Heart right ventricle (tissue), 16 donors: ENCODE data around the gene MSANTD3. TPM values are rescaled to one million over a fixed set of nuclear protein-coding genes. Genes with fewer than 3 reads are reported as not detected.

Experiments used
- ATAC-seq, 8 donors: fragments of 200-7000 bp; cut with Tn5 transposase; one replicate each; pipeline ENCODE4 v1.9.1; 2020; ENCODE audit warnings: mild to moderate bottlenecking in 8 of 8, moderate library complexity in 8 of 8, moderate number of reproducible peaks in 1 of 8
- DNase-seq, 2 donors: peaks; one replicate each; pipeline ENCODE4 v3.0.0-alpha.2; 2020
- H3K27ac ChIP-seq, 10 donors: fragments of 200-600 bp; sonication (generic) in 2 of 10; one replicate each; pipeline versions ENCODE4 v1.5.0 to v1.8.0; 2020 to 2022; ENCODE audit warnings: mild to moderate bottlenecking in 3 of 10
- H3K27me3 ChIP-seq, 7 donors: fragments of 200-600 bp; one replicate each; pipeline ENCODE4 v1.8.0; 2021 to 2022; ENCODE audit warnings: mild to moderate bottlenecking in 2 of 7
- H3K36me3 ChIP-seq, 9 donors: fragments of 200-600 bp; sonication (generic) in 1 of 9; one replicate each; pipeline versions ENCODE4 v1.5.0 to v1.8.0; 2020 to 2022; ENCODE audit warnings: mild to moderate bottlenecking in 2 of 9
- H3K4me1 ChIP-seq, 9 donors: fragments of 200-600 bp; sonication (generic) in 1 of 9; one replicate each; pipeline versions ENCODE4 v1.5.0 to v1.8.0; 2020 to 2022; ENCODE audit warnings: mild to moderate bottlenecking in 4 of 9
- H3K4me3 ChIP-seq, 10 donors: fragments of 200-600 bp; sonication (generic) in 2 of 10; one replicate each; pipeline versions ENCODE4 v1.5.0 to v1.8.0; 2020 to 2022; ENCODE audit warnings: mild to moderate bottlenecking in 7 of 10, moderate library complexity in 2 of 10
- H3K9me3 ChIP-seq, 11 donors: fragments of 200-600 bp in 10 of 11; sonication (generic) in 2 of 11; one replicate each; pipeline versions ENCODE4 v1.5.0 to v1.8.0; 2013 to 2022; ENCODE audit warnings: mild to moderate bottlenecking in 2 of 11, control low read depth in 1 of 11, moderate library complexity in 1 of 11
- CTCF ChIP-seq, 9 donors: fragments of 200-600 bp; sonication (generic) in 2 of 9; IDR thresholded peaks; one replicate each; pipeline versions ENCODE4 v1.5.0 to v1.8.0; 2021 to 2022; ENCODE audit warnings: antibody characterized with exemption in 9 of 9, mild to moderate bottlenecking in 5 of 9, moderate library complexity in 1 of 9
- WGBS, 2 donors: extraction: QIAGEN DNeasy Blood & Tissue Kit; methylation state at CpG; one replicate each; pipeline ENCODE4 v1.1.7; 2013; ENCODE audit warnings: inconsistent platforms in 1 of 2; 5-methylcytosine and 5-hydroxymethylcytosine counted together
- intact Hi-C, 10 donors: fragments of 100-400 bp; cut with DNase I; formaldehyde crosslinking; loops; one replicate each; pipeline versions ENCODE4 v1.11.1 to v1.14.2; 2022
- polyA plus RNA-seq, 2 donors: library from polyadenylated mRNA; stranded (reverse); fragments of 200-250 nt; gene quantifications; one replicate each; pipeline ENCODE4 v1.2.3, GENCODE V29; 2013
- total RNA-seq, 10 donors: library from RNA; stranded (reverse); fragmentation: NEBNext Ultra II Directional in 3 of 10; extraction: Animal tissue kit (Norgen Biotek cat#: 25700) in 3 of 10; gene quantifications; one replicate each; pipeline versions ENCODE4 v1.2.1 to v1.2.4, GENCODE V29; 2021 to 2023
- donor health status: Arrhythmogenic right ventricular cardiomyopathy.
- donor health status: ischemic (EF 13 %, LVEDD 7.1; RV severe dilation, severe dysfunction).
- donor health status: healthy with polysubstance abuse.
- donor health status: DM: no; HTN: yes; CAD: no.
- donor health status: DM: no; HTN: no; CAD: no.
- donor health status: ischemic (EF 25% LVEDD 6.9; RV normal size, moderate dysfunction).
- donor health status: ischemic (EF 25% LVEDD 5.7; RV mildly dilated, moderate dysfunction).
- donor health status: healthy.
- donor health status: DM: yes; HTN: yes; CAD: no.
- donor health status: Ischemic cardiomyopathy.
- donor health status: ischemic (EF 35%, LVEDD 5.7; RV mildly dilated, moderate dysfunction).
- donor health status: nonischemic (EF 11% LVEDD 7.7; RV severe dilation, severe dysfunction).
- donor health status: DM: yes; HTN: yes; CAD: no.
- donor health status: PGD.
- donor health status: ischemic (EF 29% LVEDD 5.4; RV normal size, mild dysfunction).
- donor health status: nonischemic (EF 23%, LVEDD 6.1; RV moderate dilation, normal function).

MSANTD3 gene
- total and polyA plus RNA-seq, 12 donors: 11.9 to 32.2 (median 20.1) TPM

GRCh38 chr9:100455470-100455869, 28.5 kb downstream of the MSANTD3 start:
- Histone ChIP-seq H3K27me3 (no peaks in the 10 kb centered on the region), H3K27ac (no peak overlapping the region), H3K4me1 (peaks cover 0 to 12% (median 2%) of the 10 kb centered on the region in 9 donors), H3K36me3 (peaks cover 0 to 37% (median 13%) of the 10 kb centered on the region in 9 donors), H3K9me3 (peaks cover 0 to 7% (median 0%) of the 10 kb centered on the region in 11 donors), H3K4me3 (no peak overlapping the region)
- intact Hi-C loops: no loop called here
- ATAC-seq (peak in 2 of 8 donors; percentile 74 to 76), DNase-seq (no peak)
- no peak for TF ChIP-seq CTCF (IDR thresholded peaks at IDR 0.05)

- intact Hi-C loops: no loop called here
- peaks cover 0 to 7% (median 0%) of the 10 kb centered on the region in 11 donors for H3K9me3 ChIP-seq
- ATAC-seq (no peak), DNase-seq (no peak)
- H3K36me3 ChIP-seq: peaks cover 0 to 17% (median 5%) of the 10 kb centered on the region in 9 donors
- H3K27me3 ChIP-seq: no peaks in the 10 kb centered on the region
- TF ChIP-seq CTCF (IDR thresholded peaks at IDR 0.05): no peak
- H3K4me1 ChIP-seq: peaks cover 0 to 12% (median 2%) of the 10 kb centered on the region in 9 donors
- WGBS, 2 donors: 100% methylated on average over 1 of the region's 1 CpG
- no peak overlapping the region for H3K27ac ChIP-seq
- H3K4me3 ChIP-seq: no peak overlapping the region
These were observed 30.6 kb downstream of the MSANTD3 start for GRCh38 chr9:100457517-100457916.

- ATAC-seq: no peak
- no peak for DNase-seq
- H3K36me3 ChIP-seq: no peaks in the 10 kb centered on the region
- no peaks in the 10 kb centered on the region for H3K27me3 ChIP-seq
- H3K9me3 ChIP-seq: no peaks in the 10 kb centered on the region
- no peak for TF ChIP-seq CTCF (IDR thresholded peaks at IDR 0.05)
- H3K4me1 ChIP-seq: peaks cover 0 to 12% (median 2%) of the 10 kb centered on the region in 9 donors
- H3K4me3 ChIP-seq: no peak overlapping the region
- no peak overlapping the region for H3K27ac ChIP-seq
- WGBS, 2 donors: 86% methylated on average over 2 of the region's 2 CpGs
- intact Hi-C loops: loop anchor here in 1 of 10 donors (5.0 kb wide), 1 partner anchor 733 kb away; no protein-coding TSS in a partner anchor
These were observed 33.0 kb downstream of the MSANTD3 start for GRCh38 chr9:100459963-100460362.

DNA sequence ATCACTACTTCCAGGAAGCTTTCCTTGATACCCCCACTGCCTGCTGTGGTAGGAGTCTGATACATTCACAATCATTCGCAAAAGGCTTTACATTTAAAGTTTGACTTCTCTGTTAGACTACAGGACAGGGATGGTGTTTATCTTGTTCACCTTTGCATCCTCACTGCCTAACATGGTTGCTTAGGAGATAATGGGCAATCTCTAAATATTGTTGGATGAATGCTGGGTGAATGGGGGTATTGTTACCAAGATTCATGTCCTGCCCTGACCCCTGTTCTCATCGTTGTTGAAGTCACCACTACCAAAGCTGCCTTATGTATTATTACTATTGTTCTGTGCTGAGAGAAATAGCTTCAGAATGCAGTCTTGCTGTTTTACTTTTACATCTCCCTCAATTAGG, 38.3 kb downstream of the MSANTD3 start:
- TF ChIP-seq CTCF (IDR thresholded peaks at IDR 0.05): no peak
- Histone ChIP-seq H3K27me3 (no peaks in the 10 kb centered on the region), H3K4me3 (no peak overlapping the region), H3K4me1 (peaks cover 0 to 9% (median 0%) of the 10 kb centered on the region in 9 donors), H3K9me3 (no peaks in the 10 kb centered on the region), H3K36me3 (no peaks in the 10 kb centered on the region), H3K27ac (no peak overlapping the region)
- ATAC-seq (no peak), DNase-seq (no peak)
- intact Hi-C loops: no loop called here
- WGBS, 2 donors: 75 to 87% methylated on average over 2 of the region's 2 CpGs
